ENCODE results near the gene MAOB. TPM values are rescaled to one million over a fixed set of nuclear protein-coding genes. Genes with fewer than 3 reads are reported as not detected.

MAOB gene
- total and polyA plus RNA-seq, 9 of the 15 experiments (the other 6 are each of a cell fraction or from before 2014, with no cell fraction given), result 0.05 to 0.09 TPM; not detected in 7

DNA sequence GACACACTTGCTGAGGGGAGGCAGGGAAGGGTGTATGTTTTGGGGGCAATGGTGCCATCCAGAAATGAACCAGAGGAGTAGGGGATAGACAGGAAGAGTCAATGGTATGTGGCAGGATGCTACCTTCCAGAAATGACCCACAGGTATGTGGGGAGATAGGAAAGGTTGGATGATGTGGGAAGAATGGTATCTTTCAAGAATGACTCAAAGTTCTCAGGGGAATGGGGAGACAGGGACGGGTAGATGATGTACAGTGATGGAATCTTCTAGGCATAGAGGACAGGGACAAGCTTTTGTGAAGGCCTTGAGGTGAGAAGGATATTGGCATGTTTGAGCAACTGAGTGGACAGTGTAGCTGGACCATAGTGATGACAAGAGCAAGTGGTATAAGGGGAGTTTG, 161.3 kb downstream of the MAOB start:
- intact Hi-C loops (cut with micrococcal nuclease) (no loop called here), in situ Hi-C loops (cut with MboI) (no loop called here)
- Histone ChIP-seq H3K4me3 (no peak overlapping the region), H3K27me3 (ENCODE audit: control insufficient read depth in 2 of 2, insufficient read depth in 2 of 2, low read length in 2 of 2) (no peaks in the 10 kb centered on the region), H3K9me1 (ENCODE audit: control insufficient read depth, insufficient read depth, low read length) (no peaks in the 10 kb centered on the region), H3K27ac (ENCODE audit: extremely low read depth, low read depth, low read length) (no peak overlapping the region), H3K4me2 (ENCODE audit: insufficient read depth, low read length) (no peak overlapping the region), H3K9ac (ENCODE audit: insufficient read depth in 1 of 2, low read depth in 2 of 2, low read length in 2 of 2) (no peak overlapping the region), H2AFZ (ENCODE audit: low read depth, low read length) (no peak overlapping the region), H3K4me1 (replicated peaks in 1 of 2; ENCODE audit: control insufficient read depth in 2 of 2, insufficient read depth in 2 of 2, low read length in 2 of 2) (no peaks in the 10 kb centered on the region), H3K79me2 (ENCODE audit: control insufficient read depth, insufficient read depth, low read length) (no peaks in the 10 kb centered on the region), H3K36me3 (ENCODE audit: control insufficient read depth, insufficient read depth, low read length) (no peaks in the 10 kb centered on the region), H3K9me3 (replicated peaks; ENCODE audit: control insufficient read depth, insufficient read depth, low read depth, low read length) (no peaks in the 10 kb centered on the region), H4K20me1 (replicated peaks; ENCODE audit: control insufficient read depth, insufficient read depth, low read length) (no peaks in the 10 kb centered on the region)
- DNase-seq (ENCODE audit: extremely low read depth in 1 of 4, low spot score in 3 of 4), result no peak
- TF ChIP-seq MBD2 (IDR thresholded peaks at IDR 0.05; ENCODE audit: borderline replicate concordance, low read depth), result no peak
- TF ChIP-seq SMC3 (conservative IDR thresholded peaks at IDR 0.05; ENCODE audit: insufficient read depth, low read depth, low read length), result no peak
- TF ChIP-seq ATF4 (CRISPR knock-in tag; IDR thresholded peaks at IDR 0.05), result no peak
- no peak for TF ChIP-seq HDGF (IDR thresholded peaks at IDR 0.05)
- TF ChIP-seq POLR3A (IDR thresholded peaks at IDR 0.05; ENCODE audit: borderline replicate concordance, extremely low read depth, insufficient read depth, insufficient read length), result no peak
- no peak for TF ChIP-seq SMAD3 (CRISPR knock-in tag; conservative IDR thresholded peaks at IDR 0.05)
- no peak for TF ChIP-seq ZNF445 (CRISPR knock-in tag; IDR thresholded peaks at IDR 0.05; ENCODE audit: low read depth)
- no peak for TF ChIP-seq HDAC1 (IDR thresholded peaks at IDR 0.05)
- no peak for TF ChIP-seq PPARD (CRISPR knock-in tag; IDR thresholded peaks at IDR 0.05)
- ATAC-seq, result no peak
- no peak for FAIRE-seq
- ChIA-PET POLR2A (no interaction called here), CTCF (ENCODE audit: low intra/inter-chr PET ratio) (no interaction called here)
- BruUV-seq (replicated peaks), result no TSS peak
- 0% methylated on average over 1 of the region's 1 CpG for WGBS (ENCODE audit: insufficient coverage, low coverage, missing lambda C conversion rate)

All from K562 (cell line).